ENCODE measurements around the gene AP2B1. TPM values are rescaled to one million over a fixed set of nuclear protein-coding genes. Genes with fewer than 3 reads are reported as not detected.

Gene AP2B1
- total and polyA plus RNA-seq, 9 of the 15 experiments (the other 6 are each of a cell fraction or from before 2014, with no cell fraction given), result 60.1 to 287 (median 105) TPM

- in situ Hi-C loops (cut with MboI), result no loop called here
- H3K36me3 ChIP-seq (ENCODE audit: control insufficient read depth, insufficient read depth, low read length), result no peaks in the 10 kb centered on the region; the same call in 2 of the 3 replicates
- 30% methylated on average over 1 of the region's 1 CpG for WGBS (ENCODE audit: insufficient coverage, low coverage, missing lambda C conversion rate)
- DNase-seq (ENCODE audit: extremely low read depth in 1 of 4, low spot score in 3 of 4) (no peak), ATAC-seq (no peak), FAIRE-seq (no peak)
- BruUV-seq (replicated peaks), result no TSS peak
- no peak overlapping the region for H3K9ac ChIP-seq (ENCODE audit: insufficient read depth in 1 of 2, low read depth in 2 of 2, low read length in 2 of 2)
- no peaks in the 10 kb centered on the region for H3K27me3 ChIP-seq (ENCODE audit: control insufficient read depth in 2 of 2, insufficient read depth in 2 of 2, low read length in 2 of 2)
- H4K20me1 ChIP-seq (replicated peaks; ENCODE audit: control insufficient read depth, insufficient read depth, low read length), result no peaks in the 10 kb centered on the region
- H3K27ac ChIP-seq (ENCODE audit: extremely low read depth, low read depth, low read length), result no peak overlapping the region
- intact Hi-C loops (cut with micrococcal nuclease), result no loop called here
- no peaks in the 10 kb centered on the region for H3K79me2 ChIP-seq (ENCODE audit: control insufficient read depth, insufficient read depth, low read length)
- no peak overlapping the region for H3K4me2 ChIP-seq (ENCODE audit: insufficient read depth, low read length)
- H3K9me3 ChIP-seq (replicated peaks; ENCODE audit: control insufficient read depth, insufficient read depth, low read depth, low read length), result no peaks in the 10 kb centered on the region
- H3K9me1 ChIP-seq (ENCODE audit: control insufficient read depth, insufficient read depth, low read length), result no peaks in the 10 kb centered on the region
- ChIA-PET CTCF (ENCODE audit: low intra/inter-chr PET ratio) (no interaction called here), POLR2A (interaction anchor here (0.7 to 2.5 kb wide), 3 partner anchors 9 to 47 kb away, joined by 3 to 14 read pairs (median 4); partner anchors contain the start of gene SLFN14)
- H3K4me3 ChIP-seq, result no peak overlapping the region
- no peak overlapping the region for H2AFZ ChIP-seq (ENCODE audit: low read depth, low read length)
- TF ChIP-seq HDAC6 (IDR thresholded peaks at IDR 0.05; ENCODE audit: low read depth, low read length), result no peak
- TF ChIP-seq FOXJ3 (CRISPR knock-in tag; IDR thresholded peaks at IDR 0.05), result no peak
- TF ChIP-seq KAT8 (IDR thresholded peaks at IDR 0.05; ENCODE audit: low read depth), result no peak
- TF ChIP-seq MAFF (IDR thresholded peaks at IDR 0.05; ENCODE audit: low read length), result no peak
- no peak for TF ChIP-seq SFPQ (IDR thresholded peaks at IDR 0.05; ENCODE audit: low read depth, low read length)
- no peak for TF ChIP-seq RCOR1 (IDR thresholded peaks at IDR 0.05; ENCODE audit: borderline replicate concordance in 1 of 2, low read depth in 2 of 2, low read length in 2 of 2)
- TF ChIP-seq TCF7 (IDR thresholded peaks at IDR 0.05; ENCODE audit: borderline replicate concordance), result no peak
- TF ChIP-seq ETS2 (tag; IDR thresholded peaks at IDR 0.05; ENCODE audit: borderline replicate concordance, poor library complexity, severe bottlenecking), result no peak
- peaks cover 6 to 8% of the 10 kb centered on the region in 2 experiments; a peak in 3 of 5 replicates for H3K4me1 ChIP-seq (replicated peaks in 1 of 2; ENCODE audit: control insufficient read depth in 2 of 2, insufficient read depth in 2 of 2, low read length in 2 of 2)
Measured at GRCh38 chr17:35545150-35545549, 42.0 kb upstream of the AP2B1 start.

Data from K562 (cell line).